OCI-M2 (cell line): ENCODE data around the gene GUCA2B.

Source experiments
- DNase-seq: peaks from one replicate; lab custom pipeline; 2025; ENCODE audit not compliant: unreplicated experiment; lab: John Stamatoyannopoulos, UW

GUCA2B gene

DNA sequence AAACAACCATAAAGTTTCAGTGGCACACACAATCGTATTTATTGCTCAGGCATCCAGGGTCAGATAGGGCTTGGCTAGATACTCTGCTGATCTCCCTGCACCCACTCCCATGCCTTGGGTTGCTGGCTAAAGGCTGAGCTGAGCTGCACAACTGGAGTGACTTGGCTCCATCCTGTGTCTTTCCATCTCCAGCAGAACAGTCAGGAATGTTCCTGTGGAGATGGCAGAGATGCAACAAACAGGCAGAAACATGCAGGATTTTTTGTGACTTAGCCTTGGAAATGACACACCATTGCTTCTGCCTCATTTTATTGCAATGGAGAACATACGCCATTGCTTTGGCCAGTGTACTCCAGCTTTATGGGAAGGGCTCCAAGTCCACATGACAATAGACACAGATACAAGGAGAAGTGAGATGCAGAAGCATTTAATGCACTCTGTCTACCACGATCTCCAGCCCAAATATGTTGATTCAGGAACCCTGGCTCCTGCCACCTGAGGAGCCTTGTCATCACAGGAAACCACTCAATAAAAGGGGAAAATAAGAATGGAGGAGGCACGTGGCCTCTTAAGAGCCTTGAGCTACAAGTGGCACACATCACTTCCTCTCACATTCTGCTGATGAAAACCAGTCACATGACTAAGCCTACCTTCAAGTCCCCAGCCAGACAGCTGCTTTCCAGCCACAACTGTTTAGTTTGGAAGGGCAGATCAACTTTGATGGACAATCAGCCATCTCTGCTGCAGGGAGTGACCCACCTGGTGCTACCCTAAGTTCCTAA, 10.1 kb upstream of the GUCA2B start:
- no peak for DNase-seq

DNA sequence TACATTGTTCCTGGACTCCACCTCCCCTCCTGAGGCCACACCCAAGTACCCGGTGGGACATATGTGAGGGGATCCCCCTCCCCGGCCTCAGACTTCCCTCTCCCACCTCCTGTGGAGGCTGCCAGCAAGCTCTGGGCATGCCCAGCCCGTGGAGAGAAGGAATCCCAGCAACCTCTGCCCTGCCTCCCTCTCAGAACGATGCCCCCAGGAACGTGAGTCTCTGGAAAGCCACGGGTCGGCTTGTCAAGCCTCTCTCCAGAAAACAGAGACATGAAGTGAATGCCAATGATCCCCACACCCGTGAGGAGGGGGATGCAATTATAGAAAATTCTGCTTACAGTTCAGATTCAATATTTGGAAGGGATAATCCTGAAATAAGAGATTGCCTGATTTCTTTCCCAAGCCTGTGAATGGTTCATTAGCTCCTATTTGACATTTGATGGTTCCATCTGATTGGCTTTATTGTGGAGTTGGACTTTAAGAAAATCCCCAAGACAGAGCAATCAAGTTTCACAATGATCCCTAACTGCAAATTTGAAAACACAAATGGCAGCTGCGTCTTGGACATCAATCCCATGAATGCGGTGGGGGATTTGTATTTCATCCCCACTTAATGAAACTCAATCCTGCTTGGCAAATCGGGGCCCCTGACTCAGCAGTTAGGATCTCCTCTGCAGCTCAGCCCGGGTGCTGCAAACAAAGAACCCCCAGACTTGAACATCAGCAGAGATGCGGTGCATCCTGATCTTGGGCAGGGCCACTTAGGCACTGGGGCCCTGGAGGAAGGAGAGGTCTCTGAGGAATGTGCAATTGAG, 9.1 kb upstream of the GUCA2B start:
- DNase-seq, result no peak

DNA sequence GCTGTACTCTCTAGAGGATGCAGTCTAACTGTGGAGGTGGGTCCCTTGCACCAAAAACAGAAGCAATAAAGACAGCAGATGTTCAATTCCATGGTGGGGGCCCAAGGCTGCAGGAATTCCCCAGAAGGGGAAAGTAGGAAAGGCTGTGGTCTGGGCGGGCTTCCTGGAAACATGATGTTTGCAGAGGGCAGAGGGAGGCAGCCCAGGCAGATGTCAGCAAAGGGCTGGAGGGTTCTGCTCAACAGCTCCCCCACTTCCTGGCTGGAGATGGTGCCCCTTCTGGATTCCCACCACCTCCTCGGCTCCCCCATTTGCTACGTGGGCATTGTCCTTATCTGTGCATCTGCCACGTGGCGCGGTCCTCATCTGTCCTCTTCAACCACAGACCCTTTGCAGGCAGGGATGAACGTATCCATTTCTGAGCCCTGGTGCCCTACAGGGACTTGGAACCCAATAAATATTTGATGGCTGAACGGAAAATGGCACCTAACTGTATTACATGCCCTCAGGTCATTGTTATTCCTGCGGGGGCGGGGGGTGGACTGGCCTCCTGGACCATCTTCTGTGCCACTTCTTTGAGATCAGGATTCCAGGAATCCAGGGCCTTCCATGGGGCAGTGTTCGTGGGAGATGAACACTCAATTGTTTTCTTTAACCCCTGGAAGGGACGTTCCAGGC, 8.4 kb upstream of the GUCA2B start:
- DNase-seq, result no peak

DNA sequence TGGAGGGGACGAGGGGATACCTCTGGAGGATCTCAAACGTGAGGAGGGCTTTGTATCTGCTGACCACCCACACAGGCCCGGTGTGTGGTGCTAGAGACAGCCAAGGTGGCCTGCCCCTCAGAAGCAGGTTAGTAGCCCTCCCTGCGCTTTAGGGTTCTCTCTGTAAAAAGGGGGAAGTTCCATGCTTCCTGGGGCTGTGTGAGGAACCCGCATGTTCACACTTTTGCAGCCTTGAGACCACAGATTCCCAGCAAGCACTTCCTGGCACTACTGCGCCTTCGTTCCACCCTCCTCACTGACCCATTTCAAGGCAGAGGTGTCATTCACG, 7.9 kb upstream of the GUCA2B start:
- DNase-seq, result no peak

DNA sequence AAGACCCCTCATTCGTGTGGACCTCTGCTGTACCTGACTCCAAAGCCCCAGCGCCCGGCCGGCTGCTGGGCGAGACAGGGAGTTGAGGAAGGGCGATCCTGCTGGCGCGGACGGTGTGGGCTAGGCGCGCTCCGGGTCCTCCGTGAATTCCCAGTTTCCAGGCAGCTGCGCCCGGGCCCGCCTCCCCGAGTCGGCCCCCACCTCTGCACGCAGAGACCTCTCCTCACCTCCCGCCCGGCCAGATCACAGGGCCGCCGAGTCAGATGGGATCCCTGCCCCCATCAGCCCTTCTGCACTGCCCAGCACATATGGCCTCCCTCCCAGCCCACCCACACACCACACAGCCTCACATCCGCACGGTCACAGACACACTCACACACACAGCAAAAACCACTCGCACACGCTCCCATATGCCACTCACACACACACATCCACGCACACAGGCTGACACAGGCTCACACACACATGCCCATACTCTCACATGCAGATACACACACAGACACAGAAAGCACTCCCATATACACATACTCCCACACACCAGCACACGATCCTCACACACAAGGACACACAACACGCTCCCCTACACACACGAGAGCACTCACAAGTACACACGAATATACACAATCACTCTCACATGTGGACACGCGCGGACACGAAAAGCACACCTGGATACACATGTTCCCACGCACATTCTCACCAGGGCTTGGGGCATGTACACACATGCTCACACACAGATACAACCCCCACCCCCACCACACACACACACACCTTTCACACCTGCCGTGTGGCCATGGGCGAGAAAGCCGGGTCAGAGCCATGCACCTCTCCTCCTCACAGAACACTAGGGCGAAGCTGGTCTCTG, 7.2 kb upstream of the GUCA2B start:
- no peak for DNase-seq

DNA sequence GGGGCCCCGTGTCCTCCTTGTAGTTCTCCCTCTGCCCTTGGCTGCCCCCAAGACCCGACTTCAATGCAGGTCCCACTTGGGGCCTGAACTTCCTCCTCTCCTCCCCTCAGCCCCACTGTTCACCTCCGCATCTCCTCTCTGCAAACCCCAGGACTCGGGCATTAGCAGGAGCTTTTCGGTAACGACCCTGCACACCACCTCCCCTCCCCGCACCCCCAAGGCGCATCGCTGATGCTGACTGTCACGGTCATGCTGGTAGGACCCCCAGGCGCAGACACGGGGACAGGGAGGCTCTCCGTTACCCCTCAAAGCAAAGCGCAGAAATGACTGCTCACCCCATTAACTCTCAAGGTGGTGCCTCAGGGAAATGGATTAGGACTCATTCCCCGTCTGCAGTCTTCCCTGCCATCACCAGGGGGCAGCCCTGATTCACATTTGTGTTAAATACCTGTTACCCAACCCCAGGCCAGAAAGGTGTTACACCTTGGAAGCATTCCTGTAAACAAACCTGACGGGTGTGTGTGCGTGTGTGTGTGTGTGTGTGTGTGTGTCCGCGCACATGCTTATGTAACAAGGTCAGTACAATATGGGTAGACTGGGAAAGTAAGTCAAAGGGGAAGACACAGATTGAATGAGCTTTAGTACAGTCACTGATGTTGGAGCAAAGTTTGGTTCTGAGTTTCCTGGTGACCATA, 6.4 kb upstream of the GUCA2B start:
- DNase-seq, result no peak

DNA sequence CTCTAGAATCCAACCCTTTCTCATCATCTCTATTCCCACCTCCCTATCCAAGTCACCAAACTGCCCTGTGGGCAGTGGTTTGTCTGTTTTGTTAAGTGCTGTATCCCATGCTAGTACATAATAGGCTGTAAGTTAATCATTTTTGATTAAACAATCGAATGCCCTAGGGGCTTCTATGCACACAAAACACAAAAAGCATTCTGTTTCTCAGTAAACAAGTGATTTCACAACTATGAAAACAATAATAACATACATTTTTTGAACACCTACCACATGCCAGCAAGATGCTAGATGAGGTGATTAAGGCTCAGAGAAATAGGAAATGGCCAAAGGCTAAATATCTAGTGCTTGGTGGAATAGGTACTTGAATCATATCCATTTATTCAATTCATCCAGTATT, 5.0 kb upstream of the GUCA2B start:
- no peak for DNase-seq

DNA sequence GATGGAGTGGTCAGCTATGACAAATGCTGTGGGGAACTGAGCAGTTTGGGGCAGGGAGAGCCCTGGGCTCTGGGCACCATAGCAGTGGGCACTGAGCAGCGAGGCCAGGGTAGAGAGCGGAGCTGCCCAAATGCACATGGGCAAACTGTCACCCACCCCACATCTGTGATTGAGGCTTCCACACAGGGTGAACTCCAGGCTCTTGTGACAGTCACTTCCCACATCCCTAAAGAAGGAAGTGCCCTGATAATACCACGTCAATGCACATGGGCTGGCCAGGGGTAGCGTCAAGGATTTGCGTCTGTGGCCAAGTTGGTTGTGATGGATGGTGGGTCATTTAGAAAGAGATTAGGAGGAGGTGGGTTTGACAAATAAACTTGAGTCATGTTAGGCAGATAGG, 2.6 kb upstream of the GUCA2B start:
- no peak for DNase-seq

DNA sequence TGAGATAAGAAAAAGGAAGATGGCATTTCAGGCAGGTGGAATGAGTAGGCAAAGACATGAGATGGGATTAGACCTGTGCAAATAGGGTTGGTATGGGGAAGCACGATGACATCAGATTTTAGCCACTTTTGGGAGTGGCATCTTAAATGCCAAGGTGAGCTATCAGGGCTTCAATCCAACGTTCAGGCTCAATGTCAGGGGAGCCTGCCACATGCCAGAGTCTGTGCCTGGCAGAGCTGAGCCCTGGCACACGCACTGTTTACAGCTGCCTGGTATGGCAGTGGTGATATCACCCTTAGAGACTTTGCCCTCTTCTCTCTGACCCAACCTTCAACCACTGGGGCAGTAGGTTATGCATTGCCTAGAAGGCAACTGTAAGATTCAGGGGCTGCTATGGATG, 1.1 kb upstream of the GUCA2B start:
- no peak for DNase-seq

DNA sequence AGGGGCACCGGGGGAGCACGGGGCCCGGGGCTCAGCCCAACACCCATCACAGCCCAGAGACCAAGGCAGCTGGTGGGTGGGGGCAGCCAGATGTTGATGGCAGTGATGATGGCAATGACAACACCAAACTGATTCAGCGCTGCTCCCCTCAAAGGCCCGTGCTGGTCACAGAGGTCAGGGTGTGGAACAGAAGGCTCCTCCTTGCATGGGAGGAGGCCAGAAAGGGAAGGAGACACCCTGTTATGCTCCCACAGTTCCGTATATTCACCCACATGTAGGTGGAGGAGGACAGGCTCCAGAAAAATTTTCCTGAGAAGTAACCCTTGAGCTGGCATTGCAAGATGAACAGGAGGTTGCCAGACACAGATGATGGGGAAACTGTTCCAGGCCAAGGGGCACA, 414 bp downstream of the GUCA2B start:
- DNase-seq, result no peak

DNA sequence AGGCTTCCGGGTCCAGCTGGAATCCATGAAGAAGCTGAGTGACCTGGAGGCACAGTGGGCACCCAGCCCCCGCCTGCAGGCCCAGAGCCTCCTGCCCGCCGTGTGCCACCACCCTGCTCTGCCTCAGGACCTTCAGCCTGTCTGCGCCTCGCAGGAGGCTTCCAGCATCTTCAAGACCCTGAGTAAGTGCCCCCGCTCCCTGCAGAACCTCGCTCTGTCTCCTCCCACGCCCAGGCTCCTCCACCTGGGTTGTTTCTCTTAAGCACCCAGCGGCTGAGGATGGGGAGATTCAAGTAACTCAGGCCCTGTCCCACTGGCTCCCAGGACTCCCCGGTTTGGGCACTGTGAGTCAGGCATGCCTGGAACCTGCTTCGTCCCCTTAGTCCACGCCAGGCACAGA, 1.5 kb downstream of the GUCA2B start:
- no peak for DNase-seq

DNA sequence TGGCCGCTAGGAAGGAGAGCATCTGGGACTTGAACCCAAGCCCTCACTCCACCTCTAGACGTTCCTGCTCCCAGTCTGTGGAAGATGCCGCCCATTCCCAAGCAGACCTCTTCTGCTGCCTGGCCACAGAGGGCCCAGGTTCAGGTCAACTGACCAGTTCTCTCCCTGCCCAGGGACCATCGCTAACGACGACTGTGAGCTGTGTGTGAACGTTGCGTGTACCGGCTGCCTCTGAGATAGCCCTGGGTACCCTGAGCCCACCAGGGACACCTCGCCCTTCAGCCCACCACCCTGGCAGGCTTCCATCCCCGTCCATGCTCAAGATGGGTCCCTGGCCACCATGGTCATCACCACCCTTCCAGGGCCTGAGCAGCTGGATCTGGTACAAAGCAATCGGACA, 2.2 kb downstream of the GUCA2B start:
- no peak for DNase-seq

DNA sequence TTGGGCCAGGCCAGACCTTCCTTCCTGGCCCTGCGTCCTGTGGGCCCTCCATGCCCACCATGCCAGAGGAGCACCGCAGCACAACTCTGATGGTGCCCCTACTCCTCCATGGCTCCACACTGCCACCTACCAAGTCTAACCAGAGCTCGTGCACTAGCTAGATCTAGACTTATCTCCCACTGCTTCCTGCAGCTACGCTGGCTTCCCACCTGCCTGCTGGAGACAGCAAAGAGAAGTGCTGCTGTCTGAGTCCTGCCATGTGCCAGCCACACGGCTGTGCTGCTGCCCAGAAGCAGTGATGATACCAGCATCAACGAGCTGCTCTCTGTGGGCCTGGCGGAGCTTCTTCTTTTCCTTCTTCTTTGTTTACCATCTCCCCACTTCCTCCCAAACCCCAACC, 4.5 kb downstream of the GUCA2B start:
- no peak for DNase-seq

DNA sequence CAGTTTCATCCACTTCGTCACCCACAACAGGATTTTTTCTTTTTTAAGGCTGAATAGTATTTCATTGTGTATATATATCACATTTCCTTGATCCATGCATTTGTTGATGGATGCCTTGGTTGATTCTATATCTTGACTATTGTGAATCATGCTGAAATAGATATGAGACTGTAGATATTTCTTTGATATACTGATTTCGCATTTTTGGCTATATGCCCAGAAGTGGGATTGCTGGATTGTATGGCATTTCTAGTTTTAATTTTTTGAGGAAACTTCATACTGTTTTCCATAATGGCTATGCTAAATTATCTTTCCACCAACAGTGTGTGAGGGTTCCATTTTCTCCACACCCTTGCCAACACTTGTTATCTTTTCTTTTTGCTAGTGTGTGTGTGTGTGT, 5.0 kb downstream of the GUCA2B start:
- no peak for DNase-seq

DNA sequence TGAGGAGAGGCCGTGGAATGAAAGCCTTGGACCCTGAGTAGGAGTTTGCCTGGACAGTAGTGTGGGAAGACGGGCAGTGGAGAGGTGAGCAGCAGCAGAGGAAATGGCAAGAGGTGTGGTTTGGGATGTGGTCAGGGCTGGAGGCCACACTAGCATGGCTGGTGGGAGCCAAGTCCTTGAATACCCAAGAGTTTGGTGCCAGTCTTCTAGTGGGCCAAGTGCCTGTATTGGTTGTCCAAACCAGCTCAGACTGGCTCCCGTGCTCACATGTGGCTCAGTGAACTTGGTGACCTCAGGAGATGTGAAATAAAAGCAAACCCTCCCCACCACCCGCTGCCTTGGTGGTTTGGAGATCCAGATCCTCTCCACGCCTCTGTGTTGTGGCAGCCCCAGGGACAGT, 9.0 kb downstream of the GUCA2B start:
- DNase-seq, result no peak

DNA sequence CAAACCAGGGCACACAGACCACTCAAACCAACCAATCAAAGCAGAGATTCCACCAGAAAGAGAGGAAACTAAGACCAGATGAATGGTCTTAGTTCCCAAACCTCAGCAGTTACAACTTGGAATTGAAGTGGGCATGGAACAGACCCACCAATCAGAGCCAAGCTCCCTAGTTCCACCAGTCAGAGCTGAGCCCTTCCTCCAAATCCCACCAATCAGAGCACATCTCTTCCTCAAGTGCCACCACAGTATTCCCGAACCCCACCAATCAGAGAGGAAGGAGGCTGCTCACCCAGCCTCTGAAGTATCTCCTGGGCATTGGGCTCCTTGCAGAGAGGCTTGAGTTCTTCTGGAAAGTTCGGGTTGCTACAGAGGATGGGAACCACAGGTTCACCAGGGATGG, 9.9 kb downstream of the GUCA2B start:
- no peak for DNase-seq

DNA sequence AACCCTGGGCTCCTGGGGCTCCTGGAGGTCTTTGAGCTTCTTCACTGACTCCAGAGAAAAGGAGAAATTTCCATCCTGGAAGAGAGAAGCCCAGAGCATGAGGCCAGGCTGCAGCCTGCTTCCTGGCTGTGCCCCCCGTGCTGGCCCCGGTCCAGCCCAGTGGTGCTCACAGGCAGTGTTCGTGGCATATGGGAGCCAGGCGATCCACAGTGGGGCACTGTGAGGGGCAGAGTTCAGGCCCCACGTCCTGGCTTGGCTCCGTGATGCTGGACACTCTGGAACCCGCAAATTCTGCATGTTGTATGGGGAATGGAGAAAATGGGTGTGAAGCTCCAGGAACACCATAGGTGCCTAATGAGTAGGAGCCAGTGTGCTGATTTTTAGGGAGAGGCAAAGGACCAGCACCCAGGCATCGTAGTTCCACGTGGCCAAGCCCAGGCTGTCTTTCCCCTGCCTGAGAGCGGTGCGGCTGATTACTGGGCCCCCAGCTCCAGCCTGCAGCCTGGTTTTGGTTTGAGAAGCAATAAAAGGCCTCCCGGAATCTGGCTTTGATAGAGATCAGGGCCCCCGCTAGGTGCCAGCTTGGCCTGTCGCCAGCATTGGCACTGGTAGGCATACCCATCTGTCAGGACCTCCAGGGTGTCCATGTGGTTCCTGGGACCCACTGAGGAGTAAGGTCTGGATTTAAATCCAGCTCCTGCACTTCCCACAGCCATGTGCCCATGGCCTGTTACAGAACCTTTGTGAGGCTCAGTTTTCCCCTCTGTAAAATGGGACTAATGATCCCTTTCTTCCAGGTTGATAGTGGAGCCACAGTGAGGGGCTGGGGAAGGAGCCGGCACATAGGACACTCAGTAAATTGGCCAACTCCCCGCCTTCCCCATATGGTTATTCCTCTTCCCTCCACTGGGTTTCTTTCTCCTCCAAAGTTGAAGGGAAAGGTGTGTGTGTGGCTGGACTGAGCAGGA, 10.6 kb downstream of the GUCA2B start:
- DNase-seq, result no peak

DNA sequence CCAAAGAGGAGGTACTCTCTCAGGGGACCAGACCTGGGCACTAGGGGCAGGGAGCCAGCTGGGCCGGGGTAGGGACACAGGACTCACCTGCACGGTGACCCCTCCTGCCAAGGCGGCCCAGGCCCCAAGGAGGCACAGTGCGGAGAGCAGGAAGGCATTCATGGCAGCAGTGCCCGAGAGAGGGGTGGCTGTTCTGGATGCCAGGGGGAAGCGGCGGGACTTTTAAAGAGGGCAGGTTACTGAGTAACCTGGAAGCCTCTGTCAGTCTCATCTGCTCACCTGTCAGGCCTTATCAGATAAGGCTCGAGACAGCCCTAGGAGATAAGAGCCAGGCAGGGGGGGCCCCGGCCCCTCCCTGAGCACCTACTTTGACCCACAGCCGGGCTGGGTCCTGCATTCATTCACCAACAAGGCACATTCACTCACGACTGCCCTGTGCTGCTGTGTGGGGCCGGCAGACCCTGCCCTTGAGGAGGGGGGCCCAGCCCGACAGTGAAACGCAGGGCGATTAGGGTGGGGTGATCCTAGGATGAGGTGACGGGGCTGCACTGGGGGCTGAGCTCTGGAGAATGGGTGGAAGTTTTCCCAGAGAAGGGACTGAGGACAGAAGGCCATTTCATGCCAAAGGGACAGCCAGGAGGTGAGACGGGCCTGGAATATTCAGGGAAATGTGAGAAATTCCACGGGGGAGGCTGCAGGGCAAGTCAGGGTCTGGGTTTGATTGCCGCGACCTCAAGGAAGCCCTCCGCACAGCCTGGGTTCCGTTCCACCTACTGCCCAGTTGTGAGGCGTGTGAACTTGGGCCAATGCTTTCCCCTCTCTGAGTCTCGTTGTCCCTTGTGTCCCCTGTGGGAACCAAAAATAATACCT, 11.6 kb downstream of the GUCA2B start, which contains the start of gene GUCA2A:
Gene GUCA2A (minus strand): TSS at position 195 of the 870 bp plus-strand sequence. CDS start 33 bp downstream, at position 162.
- DNase-seq, result no peak
